Fibroblast of mammary gland (primary cell): ENCODE results near the gene SUGCT.

Experiments used
- DNase-seq: peaks from one replicate; pipeline ENCODE4 v3.0.0-alpha.2; 2010; ENCODE audit warnings: low read depth
- H3K4me3 ChIP-seq: 2 replicates; pipeline ENCODE4 v1.5.1; 2011; ENCODE audit warnings: low read depth, mild to moderate bottlenecking, low read length, moderate library complexity; ENCODE audit not compliant: control insufficient read depth
- TF ChIP-seq, protein P1 (sequence below): conservative IDR thresholded peaks from 2 replicates; pipeline ENCODE4 v1.5.1; 2011; ENCODE audit warnings: low read depth, low read length, inconsistent platforms; ENCODE audit not compliant: control insufficient read depth, insufficient read depth

The SUGCT gene

GRCh38 chr7:40493609-40494051 lies 358.8 kb downstream of the SUGCT start:
- peak; percentile 91 for DNase-seq
- TF ChIP-seq, protein P1, sequence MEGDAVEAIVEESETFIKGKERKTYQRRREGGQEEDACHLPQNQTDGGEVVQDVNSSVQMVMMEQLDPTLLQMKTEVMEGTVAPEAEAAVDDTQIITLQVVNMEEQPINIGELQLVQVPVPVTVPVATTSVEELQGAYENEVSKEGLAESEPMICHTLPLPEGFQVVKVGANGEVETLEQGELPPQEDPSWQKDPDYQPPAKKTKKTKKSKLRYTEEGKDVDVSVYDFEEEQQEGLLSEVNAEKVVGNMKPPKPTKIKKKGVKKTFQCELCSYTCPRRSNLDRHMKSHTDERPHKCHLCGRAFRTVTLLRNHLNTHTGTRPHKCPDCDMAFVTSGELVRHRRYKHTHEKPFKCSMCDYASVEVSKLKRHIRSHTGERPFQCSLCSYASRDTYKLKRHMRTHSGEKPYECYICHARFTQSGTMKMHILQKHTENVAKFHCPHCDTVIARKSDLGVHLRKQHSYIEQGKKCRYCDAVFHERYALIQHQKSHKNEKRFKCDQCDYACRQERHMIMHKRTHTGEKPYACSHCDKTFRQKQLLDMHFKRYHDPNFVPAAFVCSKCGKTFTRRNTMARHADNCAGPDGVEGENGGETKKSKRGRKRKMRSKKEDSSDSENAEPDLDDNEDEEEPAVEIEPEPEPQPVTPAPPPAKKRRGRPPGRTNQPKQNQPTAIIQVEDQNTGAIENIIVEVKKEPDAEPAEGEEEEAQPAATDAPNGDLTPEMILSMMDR: no peak
- H3K4me3 ChIP-seq: no peak overlapping the region

DNA sequence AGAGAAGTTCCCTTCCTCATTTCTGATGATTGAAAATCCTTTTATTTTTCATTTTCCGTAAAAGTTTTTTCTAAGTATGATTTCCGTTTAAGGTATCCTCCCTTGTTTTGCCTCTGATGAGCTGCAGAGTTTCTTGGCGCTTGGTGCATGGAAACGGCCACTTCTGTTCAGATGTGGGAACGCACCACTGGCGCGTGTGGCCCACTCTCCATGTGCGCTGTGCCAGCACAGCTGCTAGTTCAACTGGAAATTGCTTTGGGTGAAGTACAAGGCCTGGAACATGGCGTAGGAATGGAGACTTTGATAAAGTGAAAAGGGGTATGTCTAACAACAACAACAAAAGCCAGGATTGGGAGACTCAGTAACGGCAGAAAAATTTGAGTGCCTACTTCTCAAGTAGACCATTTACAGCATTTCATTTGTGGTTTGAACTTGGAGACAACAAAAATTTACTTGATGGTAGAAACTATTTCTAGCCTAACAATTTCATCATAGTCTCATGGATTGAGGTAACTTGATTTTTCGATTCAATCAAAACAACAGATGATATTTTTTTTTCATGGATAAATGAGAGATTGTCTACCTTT lies 364.2 kb downstream of the SUGCT start:
- TF ChIP-seq, protein P1: no peak
- DNase-seq: peak; percentile 18
- no peak overlapping the region for H3K4me3 ChIP-seq

- peak; percentile 35 for DNase-seq
- TF ChIP-seq, protein P1: no peak
- no peak overlapping the region for H3K4me3 ChIP-seq
Observed at GRCh38 chr7:40499718-40500117, 364.9 kb downstream of the SUGCT start.

DNA sequence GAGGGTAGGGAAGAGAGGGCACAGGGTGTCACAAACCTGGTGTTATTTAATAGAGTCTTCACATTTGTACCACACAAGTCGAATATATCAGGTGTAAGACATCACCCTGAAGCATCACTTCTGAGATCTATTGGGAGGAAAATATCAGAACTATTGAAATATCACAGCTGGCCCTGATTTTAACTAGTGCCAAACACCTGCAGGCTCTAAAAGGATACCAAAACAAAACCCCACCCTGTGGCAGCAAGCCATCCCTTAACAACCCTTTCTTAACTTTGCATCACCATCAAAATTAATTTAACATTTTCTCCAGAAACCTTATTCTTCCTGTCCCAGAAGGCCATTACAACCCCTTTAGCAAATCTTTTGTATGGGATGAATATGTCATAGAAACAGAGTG lies 365.4 kb downstream of the SUGCT start:
- no peak for DNase-seq
- TF ChIP-seq, protein P1: no peak
- no peak overlapping the region for H3K4me3 ChIP-seq

GRCh38 chr7:40502359-40502758 lies 367.6 kb downstream of the SUGCT start:
- no peak for DNase-seq
- no peak overlapping the region for H3K4me3 ChIP-seq
- TF ChIP-seq, protein P1: no peak

DNA sequence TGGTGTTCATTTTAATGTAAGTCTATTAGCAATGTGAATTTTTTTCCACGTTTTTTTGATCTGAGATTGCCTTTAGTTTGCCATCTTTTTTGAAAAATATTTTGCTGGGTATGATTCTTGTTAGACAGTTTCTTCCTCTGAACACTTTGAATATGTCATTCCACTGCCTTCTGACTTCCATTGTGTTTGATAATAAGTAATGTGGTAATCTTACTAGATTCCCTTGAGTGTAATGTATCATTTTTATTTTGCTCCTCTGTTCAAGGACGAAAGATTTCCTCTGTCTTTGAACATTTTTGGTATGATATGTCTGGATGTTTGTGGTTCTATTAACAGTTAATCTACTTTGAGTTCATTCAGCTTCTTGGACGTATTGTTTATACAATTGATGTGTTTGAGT lies 371.4 kb downstream of the SUGCT start:
- TF ChIP-seq, protein P1: no peak
- DNase-seq: no peak
- no peak overlapping the region for H3K4me3 ChIP-seq

DNA sequence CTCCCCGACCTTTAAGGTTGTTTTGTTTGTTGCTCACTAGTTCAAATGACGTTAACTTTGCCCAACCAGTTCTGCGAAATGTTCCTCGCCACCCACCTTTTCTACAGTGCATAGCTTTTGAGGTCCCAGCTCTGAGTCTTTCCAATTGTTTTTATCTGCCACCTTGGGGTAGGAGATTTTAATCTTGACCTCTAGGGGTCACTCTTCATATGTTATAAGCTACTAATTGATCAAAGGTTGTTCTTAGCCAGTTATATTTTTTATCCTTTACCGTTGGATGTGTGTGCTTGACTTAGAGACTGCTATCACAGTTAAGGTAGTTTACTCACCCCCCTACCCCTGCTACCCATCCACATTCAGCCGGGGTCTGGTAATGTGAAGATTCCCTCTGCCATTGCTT lies 372.4 kb downstream of the SUGCT start:
- no peak overlapping the region for H3K4me3 ChIP-seq
- DNase-seq: peak; percentile 26
- TF ChIP-seq, protein P1: peak; percentile 20
